Sigmoid colon (tissue), 4 donors: ENCODE measurements around the gene ADGRG3.

Source experiments
- EP300 ChIP-seq, 4 donors: sonication (generic); formaldehyde crosslinking; IDR thresholded peaks; one replicate each; pipeline ENCODE4 v1.6.1; 2017; ENCODE audit warnings: antibody characterized with exemption in 4 of 4
- POLR2AphosphoS5 ChIP-seq, 4 donors: sonication (generic); formaldehyde crosslinking; IDR thresholded peaks; one replicate each; pipeline ENCODE4 v1.6.1; 2017; ENCODE audit warnings: antibody characterized with exemption in 4 of 4
- TF ChIP-seq, protein P1 (sequence below), 4 experiments: fragments of 450-650 bp in 3 of 4; fragments of 200-600 bp in 1 of 4; IDR thresholded peaks; one replicate each; pipeline ENCODE4 v1.5.1; 2016 to 2019; ENCODE audit warnings: antibody characterized with exemption in 4 of 4, mild to moderate bottlenecking in 3 of 4, moderate library complexity in 2 of 4

DNA sequence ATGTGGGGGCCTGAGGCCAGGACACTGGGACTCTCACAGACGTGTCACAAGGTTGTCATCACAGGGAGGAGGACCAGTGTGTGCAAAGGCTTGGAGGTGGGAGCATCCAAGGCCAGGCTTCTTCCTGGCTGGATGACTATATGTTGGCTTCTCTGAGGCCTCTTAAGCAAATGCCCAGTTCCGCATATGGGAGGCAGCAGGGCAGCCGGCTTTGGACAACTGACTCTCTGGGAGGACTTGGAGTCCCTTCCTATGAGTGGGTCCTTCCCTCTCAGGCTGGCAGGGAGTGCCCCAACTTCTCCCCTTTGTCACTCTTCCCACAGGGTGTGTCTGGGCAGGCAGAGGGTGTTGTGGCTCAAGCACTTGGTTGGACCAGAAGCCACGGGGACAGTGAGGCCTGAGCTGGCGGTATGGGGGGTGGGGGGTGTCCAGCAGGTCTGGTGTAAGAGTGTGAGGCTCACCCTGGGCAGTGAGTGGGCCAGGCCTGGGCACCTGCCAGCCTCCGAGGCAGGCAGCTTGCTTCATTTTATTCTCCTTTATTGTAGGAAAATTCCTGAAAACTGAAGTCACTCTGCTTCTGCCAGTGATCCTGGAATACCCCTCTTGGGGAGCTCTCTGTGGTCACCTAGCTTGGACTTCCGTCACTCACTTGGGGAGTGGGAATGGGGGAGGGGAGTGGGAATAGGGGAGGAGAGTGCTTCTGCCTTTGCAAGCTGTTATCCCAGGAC lies 24.8 kb upstream of the ADGRG3 start:
- TF ChIP-seq, protein P1, sequence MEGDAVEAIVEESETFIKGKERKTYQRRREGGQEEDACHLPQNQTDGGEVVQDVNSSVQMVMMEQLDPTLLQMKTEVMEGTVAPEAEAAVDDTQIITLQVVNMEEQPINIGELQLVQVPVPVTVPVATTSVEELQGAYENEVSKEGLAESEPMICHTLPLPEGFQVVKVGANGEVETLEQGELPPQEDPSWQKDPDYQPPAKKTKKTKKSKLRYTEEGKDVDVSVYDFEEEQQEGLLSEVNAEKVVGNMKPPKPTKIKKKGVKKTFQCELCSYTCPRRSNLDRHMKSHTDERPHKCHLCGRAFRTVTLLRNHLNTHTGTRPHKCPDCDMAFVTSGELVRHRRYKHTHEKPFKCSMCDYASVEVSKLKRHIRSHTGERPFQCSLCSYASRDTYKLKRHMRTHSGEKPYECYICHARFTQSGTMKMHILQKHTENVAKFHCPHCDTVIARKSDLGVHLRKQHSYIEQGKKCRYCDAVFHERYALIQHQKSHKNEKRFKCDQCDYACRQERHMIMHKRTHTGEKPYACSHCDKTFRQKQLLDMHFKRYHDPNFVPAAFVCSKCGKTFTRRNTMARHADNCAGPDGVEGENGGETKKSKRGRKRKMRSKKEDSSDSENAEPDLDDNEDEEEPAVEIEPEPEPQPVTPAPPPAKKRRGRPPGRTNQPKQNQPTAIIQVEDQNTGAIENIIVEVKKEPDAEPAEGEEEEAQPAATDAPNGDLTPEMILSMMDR (IDR thresholded peaks at IDR 0.05) = no peak
- no peak for TF ChIP-seq EP300 (IDR thresholded peaks at IDR 0.05)
- no peak for TF ChIP-seq POLR2AphosphoS5 (IDR thresholded peaks at IDR 0.05)
